ENCODE measurements around the gene URI1.
"Not testable (repeated sequence)": the region's sequence is repeated elsewhere in the genome, so short reads cannot be mapped to it uniquely, and the experiment has no call there.

URI1 gene

GRCh38 chr19:30026933-30027332 lies 84.9 kb downstream of the URI1 start:
- DNase-seq = no peak

GRCh38 chr19:30028118-30028991 lies 86.3 kb downstream of the URI1 start:
- DNase-seq = no peak

- DNase-seq = no peak
Measured at GRCh38 chr19:30028992-30029343, 86.9 kb downstream of the URI1 start.

- peak; percentile 89 for DNase-seq
Measured at GRCh38 chr19:30029721-30030510, 87.9 kb downstream of the URI1 start.

GRCh38 chr19:30034321-30034720 lies 92.3 kb downstream of the URI1 start:
- no peak for DNase-seq

- peak; percentile 70 for DNase-seq
Measured at GRCh38 chr19:30036154-30037129, 94.4 kb downstream of the URI1 start.

GRCh38 chr19:30037835-30038234 lies 95.8 kb downstream of the URI1 start:
- DNase-seq = no peak

GRCh38 chr19:30041931-30042330 lies 99.9 kb downstream of the URI1 start:
- DNase-seq = not testable (repeated sequence)

- DNase-seq = not testable (repeated sequence)
Measured at GRCh38 chr19:30043008-30043407, 101.0 kb downstream of the URI1 start.

- DNase-seq = no peak
Measured at GRCh38 chr19:30044273-30045248, 102.5 kb downstream of the URI1 start.

GRCh38 chr19:30046522-30046921 lies 104.5 kb downstream of the URI1 start:
- DNase-seq = peak; percentile 5

- no peak for DNase-seq
Measured at GRCh38 chr19:30047432-30047831, 105.4 kb downstream of the URI1 start.

- no peak for DNase-seq
Measured at GRCh38 chr19:30049226-30049625, 107.2 kb downstream of the URI1 start.

- no peak for DNase-seq
Measured at GRCh38 chr19:30049846-30050667, 108.0 kb downstream of the URI1 start.

GRCh38 chr19:30052122-30053075 lies 110.4 kb downstream of the URI1 start:
- no peak for DNase-seq

GRCh38 chr19:30053558-30053957 lies 111.5 kb downstream of the URI1 start:
- no peak for DNase-seq

- no peak for DNase-seq
Measured at GRCh38 chr19:30054210-30054609, 112.2 kb downstream of the URI1 start.

GRCh38 chr19:30056580-30056979 lies 114.5 kb downstream of the URI1 start:
- DNase-seq = no peak
